Tibial nerve (tissue), 4 donors: ENCODE data around the gene HOXD10. TPM values are rescaled to one million over a fixed set of nuclear protein-coding genes. Genes with fewer than 3 reads are reported as not detected.

ENCODE experiments used
- DNase-seq, 2 donors: peaks; one replicate each; pipeline ENCODE4 v3.0.0-alpha.2; 2019; ENCODE audit warnings: low spot score in 2 of 2
- H3K27ac ChIP-seq, 4 donors: fragments of 200-600 bp; sonication (generic) in 3 of 4; one replicate each; pipeline ENCODE4 v1.5.1; 2017 to 2019; ENCODE audit warnings: mild to moderate bottlenecking in 1 of 4
- H3K27me3 ChIP-seq, 2 donors: fragments of 200-600 bp; sonication (generic) in 1 of 2; one replicate each; pipeline versions ENCODE4 v1.5.1 to v1.6.0; 2017 to 2019
- H3K36me3 ChIP-seq, 3 donors: fragments of 200-600 bp; sonication (generic); one replicate each; pipeline ENCODE4 v1.5.1; 2018 to 2019
- H3K4me1 ChIP-seq, 4 donors: fragments of 200-600 bp; sonication (generic) in 3 of 4; one replicate each; pipeline ENCODE4 v1.5.1; 2017 to 2019
- H3K4me3 ChIP-seq, 4 donors: fragments of 200-600 bp; sonication (generic) in 3 of 4; one replicate each; pipeline ENCODE4 v1.5.1; 2017 to 2019; ENCODE audit warnings: mild to moderate bottlenecking in 1 of 4, moderate library complexity in 1 of 4
- H3K9me3 ChIP-seq, 4 donors: fragments of 200-600 bp; sonication (generic) in 3 of 4; one replicate each; pipeline ENCODE4 v1.5.1; 2017 to 2019
- CTCF ChIP-seq, 5 experiments: fragments of 200-600 bp in 3 of 5; fragments of 450-650 bp in 2 of 5; sonication (generic) in 3 of 5; IDR thresholded peaks; one replicate each; pipeline ENCODE4 v1.5.1; 2016 to 2019; ENCODE audit warnings: antibody characterized with exemption in 5 of 5, mild to moderate bottlenecking in 3 of 5, moderate library complexity in 2 of 5
- EP300 ChIP-seq, 2 donors: sonication (generic); formaldehyde crosslinking; IDR thresholded peaks; one replicate each; pipeline ENCODE4 v1.6.1; 2017; ENCODE audit warnings: antibody characterized with exemption in 2 of 2, mild to moderate bottlenecking in 1 of 2
- POLR2A ChIP-seq, 2 donors: fragments of 450-650 bp; IDR thresholded peaks; one replicate each; pipeline ENCODE4 v1.6.1; 2017; ENCODE audit warnings: antibody characterized with exemption in 2 of 2, mild to moderate bottlenecking in 2 of 2, moderate library complexity in 2 of 2
- WGBS, 2 donors: methylation state at CpG; one replicate each; pipeline ENCODE4 v1.1.5; 2018; 5-methylcytosine and 5-hydroxymethylcytosine counted together
- total RNA-seq, 4 donors: library from RNA; depleted of rRNA; stranded (reverse); fragments of >200 nt; gene quantifications; one replicate each; pipeline ENCODE4 v1.1.0, GENCODE V29; 2016

Gene HOXD10
- total RNA-seq, 4 donors from 2014 or later = 0.39 to 2.1 (median 1.1) TPM

GRCh38 chr2:176093898-176094249 lies 22.7 kb upstream of the HOXD10 start:
- 10 to 13% methylated on average over 8 of the region's 8 CpGs for WGBS, 2 donors
- Histone ChIP-seq H3K36me3 (no peaks in the 10 kb centered on the region), H3K27ac (no peak overlapping the region), H3K4me3 (no peak overlapping the region), H3K27me3 (peaks cover 8 to 98% of the 10 kb centered on the region in 2 donors), H3K9me3 (no peaks in the 10 kb centered on the region), H3K4me1 (peaks cover 0 to 48% (median 11%) of the 10 kb centered on the region in 4 donors)
- no peak for DNase-seq
- no peak for TF ChIP-seq EP300 (IDR thresholded peaks at IDR 0.05)
- TF ChIP-seq POLR2A (IDR thresholded peaks at IDR 0.05) = no peak

DNA sequence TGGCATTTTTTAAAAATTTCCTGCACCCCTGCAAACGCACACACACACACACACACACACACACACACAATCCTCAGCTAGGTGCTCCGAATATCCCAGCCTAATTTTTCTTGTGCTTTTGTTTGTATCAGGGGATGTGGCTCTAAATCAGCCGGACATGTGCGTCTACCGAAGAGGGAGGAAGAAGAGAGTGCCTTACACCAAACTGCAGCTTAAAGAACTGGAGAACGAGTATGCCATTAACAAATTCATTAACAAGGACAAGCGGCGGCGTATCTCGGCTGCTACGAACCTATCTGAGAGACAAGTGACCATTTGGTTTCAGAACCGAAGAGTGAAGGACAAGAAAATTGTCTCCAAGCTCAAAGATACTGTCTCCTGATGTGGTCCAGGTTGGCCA lies 22.2 kb upstream of the HOXD10 start:
- no peaks in the 10 kb centered on the region for H3K9me3 ChIP-seq

DNA sequence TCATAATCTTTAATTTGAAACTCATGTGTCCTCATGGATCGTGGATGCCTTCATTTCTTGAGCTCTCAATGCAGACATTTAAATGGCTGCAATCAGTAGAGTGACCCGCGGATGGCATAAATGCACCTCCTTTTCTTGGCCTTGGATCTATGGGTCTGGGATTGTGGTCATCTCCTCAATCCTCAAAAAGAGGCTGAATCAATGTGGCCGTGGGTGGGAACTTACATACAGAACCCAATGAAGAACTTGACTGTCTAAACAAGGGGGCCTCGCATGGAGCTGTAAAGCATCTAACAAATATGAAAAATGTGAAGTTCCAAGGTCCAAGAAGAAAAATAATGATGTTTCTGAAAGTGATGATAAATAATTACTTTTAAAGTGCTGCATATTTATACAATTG lies 21.2 kb upstream of the HOXD10 start:
- Histone ChIP-seq H3K4me1 (peaks cover 0 to 62% (median 11%) of the 10 kb centered on the region in 4 donors), H3K9me3 (no peaks in the 10 kb centered on the region), H3K27me3 (peaks cover 8 to 98% of the 10 kb centered on the region in 2 donors), H3K36me3 (no peaks in the 10 kb centered on the region), H3K4me3 (no peak overlapping the region), H3K27ac (no peak overlapping the region)
- WGBS, 2 donors = 25 to 33% methylated on average over 5 of the region's 5 CpGs
- DNase-seq = no peak
- TF ChIP-seq EP300 (IDR thresholded peaks at IDR 0.05) (no peak), POLR2A (IDR thresholded peaks at IDR 0.05) (no peak), CTCF (IDR thresholded peaks at IDR 0.05) (no peak)

More for the DNA sequence above, 22.2 kb upstream of the HOXD10 start:
- H3K27ac ChIP-seq = no peak overlapping the region
- no peak overlapping the region for H3K4me3 ChIP-seq
- 8 to 12% methylated on average over 12 of the region's 12 CpGs for WGBS, 2 donors
- H3K27me3 ChIP-seq = peaks cover 8 to 98% of the 10 kb centered on the region in 2 donors
- DNase-seq = no peak
- TF ChIP-seq EP300 (IDR thresholded peaks at IDR 0.05) (peak in 1 of 2 donors; percentile 14), CTCF (IDR thresholded peaks at IDR 0.05) (no peak)
- H3K4me1 ChIP-seq = peaks cover 0 to 52% (median 11%) of the 10 kb centered on the region in 4 donors
- no peaks in the 10 kb centered on the region for H3K36me3 ChIP-seq

DNA sequence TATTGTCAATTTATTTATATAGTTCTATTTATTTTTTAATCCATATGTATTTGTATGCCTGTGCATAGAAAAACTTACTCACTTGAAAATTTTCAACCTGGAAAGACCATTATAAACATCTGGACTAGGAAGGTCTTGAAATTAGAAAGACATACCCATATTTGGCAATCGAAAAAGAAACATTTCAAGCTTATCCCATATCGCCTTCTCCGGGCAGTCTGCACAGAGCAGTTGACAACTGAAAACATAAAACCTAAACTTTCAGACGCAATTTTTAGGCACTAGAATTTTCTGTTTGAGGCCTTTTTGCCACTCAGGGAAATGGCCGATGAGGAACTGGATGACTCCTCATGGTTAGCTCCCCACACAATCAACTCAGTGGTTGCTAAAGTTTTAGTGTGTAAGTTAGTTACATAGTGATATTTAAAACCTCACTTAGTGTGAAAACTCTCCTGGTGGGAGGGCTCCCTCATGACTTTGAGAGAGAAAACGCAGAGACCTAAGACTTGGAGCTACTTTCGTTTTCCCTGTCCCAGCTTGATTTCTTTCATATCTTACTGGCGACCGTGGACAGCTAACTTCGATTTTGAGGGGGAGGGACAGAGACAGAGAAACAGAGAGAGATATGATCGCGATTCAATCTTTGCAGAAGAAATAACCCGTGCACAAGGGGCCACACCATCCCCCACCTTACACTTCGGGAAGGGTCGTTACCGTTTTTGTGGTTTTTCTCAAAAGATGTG lies 20.2 kb upstream of the HOXD10 start:
- no peak for DNase-seq
- Histone ChIP-seq H3K27me3 (peaks cover 8 to 98% of the 10 kb centered on the region in 2 donors), H3K9me3 (no peaks in the 10 kb centered on the region), H3K4me3 (peak overlapping the region in 1 of 4 donors; percentile 41), H3K36me3 (no peaks in the 10 kb centered on the region), H3K27ac (no peak overlapping the region), H3K4me1 (peaks cover 0 to 66% (median 11%) of the 10 kb centered on the region in 4 donors)
- 11 to 16% methylated on average over 16 of the region's 16 CpGs for WGBS, 2 donors
- TF ChIP-seq POLR2A (IDR thresholded peaks at IDR 0.05) = no peak
- peak in 1 of 2 donors; percentile 81 for TF ChIP-seq EP300 (IDR thresholded peaks at IDR 0.05)

DNA sequence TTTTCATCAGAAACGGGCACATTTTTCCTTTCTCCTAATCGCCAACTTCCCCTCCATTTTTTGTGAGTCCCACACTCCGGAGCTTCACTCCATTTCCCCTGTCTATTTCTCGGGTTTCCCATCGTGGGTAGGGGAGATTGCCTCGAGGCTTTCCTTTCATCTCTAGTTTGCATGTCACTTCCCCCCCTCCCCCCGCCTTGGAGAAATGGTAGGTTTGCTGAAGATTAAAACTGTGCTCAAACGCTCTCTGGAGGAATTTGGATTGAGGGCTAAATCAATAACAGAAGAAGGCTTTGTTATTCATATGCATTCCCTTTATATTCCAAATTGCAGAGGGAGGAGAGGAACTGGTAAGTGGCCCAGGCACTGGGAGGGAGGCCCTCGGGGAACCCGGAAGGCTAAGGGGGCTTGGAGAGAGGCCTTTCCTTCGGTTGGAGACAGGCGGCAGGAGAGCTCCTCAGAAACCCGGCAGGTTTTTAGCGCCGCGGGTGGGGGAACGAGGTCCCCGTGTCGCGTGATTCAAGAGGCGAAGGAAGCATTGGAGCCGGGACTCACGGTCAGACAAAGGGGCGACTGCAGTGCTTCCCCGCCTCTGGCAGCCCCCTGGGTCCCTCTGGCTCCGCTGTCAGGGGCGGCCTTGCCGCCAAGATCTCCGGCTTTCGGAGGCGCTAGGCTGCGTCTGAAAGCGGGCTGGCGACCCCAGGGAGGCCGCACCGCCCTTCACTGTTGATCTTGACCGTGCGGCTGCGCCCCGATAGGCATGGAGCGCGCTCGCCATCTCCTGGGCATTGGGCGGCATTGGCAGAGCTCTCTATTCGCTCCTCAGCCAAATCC lies 19.4 kb upstream of the HOXD10 start:
- Histone ChIP-seq H3K27ac (no peak overlapping the region), H3K27me3 (peaks cover 8 to 98% of the 10 kb centered on the region in 2 donors), H3K9me3 (no peaks in the 10 kb centered on the region), H3K4me1 (peaks cover 0 to 59% (median 11%) of the 10 kb centered on the region in 4 donors), H3K4me3 (peak overlapping the region; percentile 12 to 41 (median 22)), H3K36me3 (no peaks in the 10 kb centered on the region)
- peak; percentile 42 to 48 for DNase-seq
- TF ChIP-seq CTCF (IDR thresholded peaks at IDR 0.05) (peak; percentile 66 to 74 (median 71)), POLR2A (IDR thresholded peaks at IDR 0.05) (no peak)
- WGBS, 2 donors = 3% methylated on average over 36 to 43 of the region's 45 CpGs
